ENCODE data around the gene MAGEB16.

DNA sequence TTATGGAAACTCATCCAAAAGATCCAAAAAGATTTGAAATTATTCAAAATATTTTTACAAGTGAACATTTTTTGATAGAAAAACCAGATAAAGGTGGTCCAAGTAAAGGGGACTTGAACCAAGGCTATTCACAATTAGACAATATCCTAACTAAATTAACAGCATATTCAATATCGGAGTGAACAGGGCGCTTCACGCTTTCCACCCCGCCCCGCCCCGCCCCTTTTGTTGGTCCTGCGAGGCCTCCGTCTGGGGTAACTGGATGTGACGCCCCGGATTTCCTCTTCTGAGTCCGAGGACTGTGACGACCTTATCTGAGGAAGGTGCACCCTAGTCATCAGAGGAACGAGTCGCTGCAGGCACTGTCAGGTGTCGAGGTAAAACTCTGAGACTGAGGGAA, at the start of gene MAGEB16:
- TF ChIP-seq, protein P1, sequence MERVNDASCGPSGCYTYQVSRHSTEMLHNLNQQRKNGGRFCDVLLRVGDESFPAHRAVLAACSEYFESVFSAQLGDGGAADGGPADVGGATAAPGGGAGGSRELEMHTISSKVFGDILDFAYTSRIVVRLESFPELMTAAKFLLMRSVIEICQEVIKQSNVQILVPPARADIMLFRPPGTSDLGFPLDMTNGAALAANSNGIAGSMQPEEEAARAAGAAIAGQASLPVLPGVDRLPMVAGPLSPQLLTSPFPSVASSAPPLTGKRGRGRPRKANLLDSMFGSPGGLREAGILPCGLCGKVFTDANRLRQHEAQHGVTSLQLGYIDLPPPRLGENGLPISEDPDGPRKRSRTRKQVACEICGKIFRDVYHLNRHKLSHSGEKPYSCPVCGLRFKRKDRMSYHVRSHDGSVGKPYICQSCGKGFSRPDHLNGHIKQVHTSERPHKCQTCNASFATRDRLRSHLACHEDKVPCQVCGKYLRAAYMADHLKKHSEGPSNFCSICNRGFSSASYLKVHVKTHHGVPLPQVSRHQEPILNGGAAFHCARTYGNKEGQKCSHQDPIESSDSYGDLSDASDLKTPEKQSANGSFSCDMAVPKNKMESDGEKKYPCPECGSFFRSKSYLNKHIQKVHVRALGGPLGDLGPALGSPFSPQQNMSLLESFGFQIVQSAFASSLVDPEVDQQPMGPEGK (CRISPR knock-in tag; IDR thresholded peaks at IDR 0.05; ENCODE audit: borderline replicate concordance): no peak
- TF ChIP-seq, protein P2, sequence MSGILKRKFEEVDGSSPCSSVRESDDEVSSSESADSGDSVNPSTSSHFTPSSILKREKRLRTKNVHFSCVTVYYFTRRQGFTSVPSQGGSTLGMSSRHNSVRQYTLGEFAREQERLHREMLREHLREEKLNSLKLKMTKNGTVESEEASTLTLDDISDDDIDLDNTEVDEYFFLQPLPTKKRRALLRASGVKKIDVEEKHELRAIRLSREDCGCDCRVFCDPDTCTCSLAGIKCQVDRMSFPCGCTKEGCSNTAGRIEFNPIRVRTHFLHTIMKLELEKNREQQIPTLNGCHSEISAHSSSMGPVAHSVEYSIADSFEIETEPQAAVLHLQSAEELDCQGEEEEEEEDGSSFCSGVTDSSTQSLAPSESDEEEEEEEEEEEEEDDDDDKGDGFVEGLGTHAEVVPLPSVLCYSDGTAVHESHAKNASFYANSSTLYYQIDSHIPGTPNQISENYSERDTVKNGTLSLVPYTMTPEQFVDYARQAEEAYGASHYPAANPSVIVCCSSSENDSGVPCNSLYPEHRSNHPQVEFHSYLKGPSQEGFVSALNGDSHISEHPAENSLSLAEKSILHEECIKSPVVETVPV (CRISPR knock-in tag; IDR thresholded peaks at IDR 0.05): no peak
- TF ChIP-seq OSR1 (CRISPR knock-in tag; IDR thresholded peaks at IDR 0.05): no peak
- no peak for TF ChIP-seq ZNF70 (CRISPR knock-in tag; IDR thresholded peaks at IDR 0.05)
- no peak for TF ChIP-seq GLIS3 (CRISPR knock-in tag; IDR thresholded peaks at IDR 0.05)
- TF ChIP-seq ESRRG (CRISPR knock-in tag; IDR thresholded peaks at IDR 0.05): no peak
- no peak for TF ChIP-seq PPARA (CRISPR knock-in tag; IDR thresholded peaks at IDR 0.05; ENCODE audit: borderline replicate concordance)
- TF ChIP-seq, protein P3, sequence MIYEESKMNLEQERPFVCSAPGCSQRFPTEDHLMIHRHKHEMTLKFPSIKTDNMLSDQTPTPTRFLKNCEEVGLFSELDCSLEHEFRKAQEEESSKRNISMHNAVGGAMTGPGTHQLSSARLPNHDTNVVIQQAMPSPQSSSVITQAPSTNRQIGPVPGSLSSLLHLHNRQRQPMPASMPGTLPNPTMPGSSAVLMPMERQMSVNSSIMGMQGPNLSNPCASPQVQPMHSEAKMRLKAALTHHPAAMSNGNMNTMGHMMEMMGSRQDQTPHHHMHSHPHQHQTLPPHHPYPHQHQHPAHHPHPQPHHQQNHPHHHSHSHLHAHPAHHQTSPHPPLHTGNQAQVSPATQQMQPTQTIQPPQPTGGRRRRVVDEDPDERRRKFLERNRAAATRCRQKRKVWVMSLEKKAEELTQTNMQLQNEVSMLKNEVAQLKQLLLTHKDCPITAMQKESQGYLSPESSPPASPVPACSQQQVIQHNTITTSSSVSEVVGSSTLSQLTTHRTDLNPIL (CRISPR knock-in tag; IDR thresholded peaks at IDR 0.05; ENCODE audit: low read depth): no peak
- no peak for TF ChIP-seq ZFP30 (CRISPR knock-in tag; IDR thresholded peaks at IDR 0.05)

Measured in SK-N-SH treated with all-trans-retinoic acid at 6 μM for 48 hours (cell line).